HG02571 (cell line): Measurements from ENCODE around the gene CC2D1A.

ENCODE experiments used
- ATAC-seq: cut with Tn5 transposase; IDR thresholded peaks from one replicate; pipeline ENCODE4 v1.9.1; 2021; ENCODE audit warnings: mild to moderate bottlenecking, moderate library complexity; ENCODE audit not compliant: unreplicated experiment

The CC2D1A gene

GRCh38 chr19:13905634-13906520 lies at the start of gene CC2D1A, which contains the start of gene BRME1:
Gene CC2D1A, plus strand, starts transcription at chr19:13906201. Its CDS starts 241 bp downstream, at chr19:13906442.
Gene BRME1, minus strand, starts transcription at chr19:13906117. Its CDS starts 1,225 bp downstream, at chr19:13904892.
- peak; percentile 95 for ATAC-seq

- no peak for ATAC-seq
Observed at GRCh38 chr19:13856497-13856896, 49.5 kb upstream of the CC2D1A start.

DNA sequence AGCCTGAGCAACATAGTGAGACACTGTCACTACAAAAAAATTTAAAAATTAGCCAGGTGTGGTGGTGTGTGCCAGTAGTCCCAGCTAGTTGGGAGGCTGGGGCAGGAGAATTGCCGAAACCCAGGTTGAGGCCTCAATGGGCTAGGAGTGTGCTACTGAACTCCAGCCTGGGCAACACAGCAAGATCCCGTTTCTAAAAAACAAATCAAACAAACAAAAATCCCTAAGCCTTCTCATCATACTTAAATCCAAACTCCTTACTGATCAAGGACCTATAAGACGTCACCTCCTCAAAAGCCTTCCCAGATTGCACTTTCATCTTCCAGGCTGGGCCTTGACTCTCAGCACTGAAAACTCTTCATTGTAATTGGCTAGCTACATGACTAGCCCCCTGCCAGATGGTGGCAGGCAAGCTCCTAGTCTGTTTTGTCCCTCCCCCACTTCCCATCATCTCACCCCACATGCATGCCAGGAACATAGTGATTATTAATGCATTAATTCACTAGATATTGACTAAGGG lies 46.6 kb upstream of the CC2D1A start:
- no peak for ATAC-seq

DNA sequence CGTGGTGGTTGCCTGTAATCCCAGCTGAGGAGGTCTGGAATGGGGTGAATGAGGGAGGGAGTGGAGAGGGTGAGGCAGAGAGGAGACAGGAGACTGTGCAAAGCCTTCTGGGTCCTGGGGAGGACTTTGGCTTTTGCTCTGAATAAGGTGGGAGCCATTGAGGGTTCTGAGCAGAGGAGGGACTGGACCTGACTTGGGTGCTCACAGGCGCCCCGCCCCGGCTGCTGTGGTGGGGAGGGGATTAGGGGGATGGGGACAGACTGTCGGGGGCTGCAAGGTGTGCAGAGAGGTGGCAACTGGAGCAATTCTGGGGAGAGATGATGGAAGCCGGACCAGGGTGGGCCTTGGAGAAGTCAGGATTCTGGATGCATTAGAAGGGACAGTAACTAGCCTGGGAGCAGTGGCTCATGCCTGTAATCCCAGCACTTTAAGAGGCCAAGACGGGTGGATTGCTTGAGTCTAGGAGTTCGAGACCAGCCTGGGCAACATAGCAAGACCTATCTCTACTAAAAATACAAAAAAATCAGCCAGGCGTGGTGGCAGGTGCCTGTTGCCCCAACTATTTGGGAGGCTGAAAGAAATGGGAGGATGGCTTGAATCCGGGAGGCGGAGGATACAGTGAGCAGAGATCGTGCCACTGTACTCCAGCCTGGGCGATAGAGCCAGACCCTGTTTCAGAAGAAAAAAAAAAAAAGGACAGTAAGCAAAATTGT lies 45.2 kb upstream of the CC2D1A start:
- no peak for ATAC-seq

DNA sequence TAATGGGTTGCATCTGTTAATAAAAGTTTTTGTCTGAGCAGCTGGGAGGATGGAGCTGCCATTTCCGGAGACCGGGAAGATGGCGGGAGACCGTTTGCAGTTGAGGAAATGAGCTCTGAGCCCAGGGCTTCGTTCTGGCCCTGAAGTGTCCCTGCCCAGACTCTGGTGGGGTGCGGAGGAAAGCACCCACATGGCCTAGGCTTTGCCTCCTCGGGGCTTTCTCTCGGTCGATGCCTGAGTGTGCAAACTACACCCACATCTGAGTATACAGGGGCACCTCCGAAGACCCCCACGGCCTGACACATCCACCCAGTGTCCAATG lies 44.6 kb upstream of the CC2D1A start:
- ATAC-seq, result peak; percentile 29

DNA sequence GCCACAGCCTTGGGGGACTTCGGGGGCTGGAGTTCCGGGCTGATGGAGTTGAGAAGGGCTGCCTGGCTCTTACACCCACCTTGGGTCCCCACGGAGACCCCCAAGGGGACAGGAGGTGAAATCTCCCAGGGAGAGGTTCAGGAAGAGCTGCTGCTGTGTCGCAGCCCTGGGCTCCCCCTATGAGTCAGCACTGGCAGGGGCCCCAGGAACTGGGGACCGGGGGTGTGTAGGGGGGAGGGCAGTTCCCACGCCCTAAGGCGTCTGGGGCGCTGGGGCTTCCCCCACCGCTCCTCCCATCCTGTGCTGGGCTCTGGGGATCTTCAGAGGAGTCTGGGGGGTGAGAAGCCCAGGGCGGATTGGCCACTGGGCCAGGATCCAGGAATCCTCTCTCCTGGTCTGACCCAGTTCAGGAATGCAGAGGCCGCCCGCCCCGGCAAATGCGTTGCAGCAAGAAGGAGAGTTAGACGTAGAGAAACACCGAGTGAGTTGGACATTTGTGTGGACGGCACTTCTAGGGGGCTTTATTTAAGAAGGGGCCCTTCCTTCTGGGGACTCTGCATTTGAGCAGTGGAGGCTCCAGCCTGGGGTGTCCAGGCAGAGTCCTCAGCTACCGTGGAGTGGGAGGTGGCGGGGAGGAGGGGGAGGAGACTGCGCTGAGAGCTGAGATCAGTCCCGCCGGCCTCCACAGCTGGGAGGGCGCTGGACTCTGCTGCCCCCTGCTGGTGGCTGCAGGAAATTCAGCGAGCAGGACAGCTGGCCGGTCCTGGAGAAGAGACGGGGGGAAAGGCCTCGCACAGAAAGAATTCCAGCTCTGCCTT lies 44.1 kb upstream of the CC2D1A start:
- peak; percentile 67 for ATAC-seq

- no peak for ATAC-seq
Observed at GRCh38 chr19:13864046-13864666, 41.8 kb upstream of the CC2D1A start.

GRCh38 chr19:13864667-13865570 lies 41.1 kb upstream of the CC2D1A start:
- ATAC-seq, result no peak

GRCh38 chr19:13865571-13866462 lies 40.2 kb upstream of the CC2D1A start:
- ATAC-seq, result no peak

- ATAC-seq, result no peak
Observed at GRCh38 chr19:13866463-13867046, 39.4 kb upstream of the CC2D1A start.

DNA sequence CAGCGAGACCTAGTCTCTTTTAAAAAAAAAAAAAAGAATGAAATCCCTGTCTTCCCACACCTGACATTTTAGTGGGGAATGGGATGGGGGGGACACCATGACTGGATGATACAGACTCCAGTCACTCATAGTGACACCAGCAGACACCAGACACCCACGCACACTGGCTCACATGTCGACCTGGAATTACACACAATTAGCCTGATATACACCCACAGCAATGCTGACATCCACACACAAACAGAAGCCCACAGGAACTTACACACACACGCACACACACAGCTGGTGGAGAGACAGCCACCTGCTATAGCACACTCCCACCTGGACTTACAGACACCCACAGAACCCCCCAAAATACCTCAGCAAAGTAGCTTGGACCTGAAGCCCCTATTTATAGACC lies 37.3 kb upstream of the CC2D1A start:
- no peak for ATAC-seq

- ATAC-seq, result no peak
Observed at GRCh38 chr19:13869281-13869680, 36.7 kb upstream of the CC2D1A start.

GRCh38 chr19:13870873-13871272 lies 35.1 kb upstream of the CC2D1A start:
- no peak for ATAC-seq

DNA sequence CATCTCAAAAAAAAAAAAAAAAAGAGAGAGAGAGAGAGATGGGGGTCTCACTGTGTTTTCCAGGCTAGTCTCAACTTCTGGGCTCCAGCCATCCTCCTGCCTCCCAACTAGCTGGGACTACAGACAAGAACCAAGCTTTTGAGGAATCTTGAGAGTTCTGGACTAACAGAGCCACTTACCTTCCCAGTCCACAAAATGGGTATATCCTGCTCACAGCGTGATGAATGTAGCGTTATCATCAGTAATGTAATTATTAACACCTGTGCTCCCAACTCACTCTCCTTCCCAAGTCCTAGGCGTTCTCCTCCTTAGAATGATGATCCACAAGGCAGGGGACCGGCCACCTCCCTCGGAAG lies 33.7 kb upstream of the CC2D1A start:
- no peak for ATAC-seq

DNA sequence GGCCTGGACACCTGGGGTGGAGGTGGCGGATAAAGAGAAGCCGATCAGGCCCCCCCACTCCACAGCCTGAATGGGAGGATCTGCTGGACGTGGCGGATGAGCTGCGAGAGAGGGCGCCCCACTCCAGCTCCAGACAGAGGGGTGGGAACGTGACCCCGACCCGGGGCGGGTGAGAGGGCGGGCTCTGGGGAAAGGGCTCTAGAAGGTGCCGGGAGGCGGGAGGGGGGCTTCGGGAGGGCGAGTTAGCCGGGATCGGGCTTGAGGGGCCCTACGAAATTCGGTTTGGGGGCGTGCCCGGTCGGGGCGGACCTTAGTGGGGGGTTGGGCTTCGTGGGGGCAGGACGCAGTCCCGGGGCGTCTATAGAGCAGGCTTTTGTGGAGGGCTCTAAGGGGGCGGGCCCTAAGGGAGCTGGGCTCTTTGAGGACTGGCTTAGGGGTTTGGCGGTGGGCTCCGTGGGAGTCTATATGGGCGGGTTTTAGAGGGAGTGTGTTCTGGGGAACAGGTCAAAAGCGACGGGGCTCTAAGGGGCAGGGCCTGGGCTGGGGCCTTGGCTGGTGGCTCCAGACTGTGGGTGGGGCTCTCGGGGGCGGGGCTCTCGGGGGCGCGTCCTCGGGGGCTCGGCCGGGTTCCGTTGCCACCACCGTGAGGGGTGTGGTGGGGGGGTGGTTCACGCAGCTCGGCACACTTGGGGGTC lies 33.2 kb upstream of the CC2D1A start:
- no peak for ATAC-seq

GRCh38 chr19:13873834-13874515 lies 32.0 kb upstream of the CC2D1A start:
- ATAC-seq, result no peak

DNA sequence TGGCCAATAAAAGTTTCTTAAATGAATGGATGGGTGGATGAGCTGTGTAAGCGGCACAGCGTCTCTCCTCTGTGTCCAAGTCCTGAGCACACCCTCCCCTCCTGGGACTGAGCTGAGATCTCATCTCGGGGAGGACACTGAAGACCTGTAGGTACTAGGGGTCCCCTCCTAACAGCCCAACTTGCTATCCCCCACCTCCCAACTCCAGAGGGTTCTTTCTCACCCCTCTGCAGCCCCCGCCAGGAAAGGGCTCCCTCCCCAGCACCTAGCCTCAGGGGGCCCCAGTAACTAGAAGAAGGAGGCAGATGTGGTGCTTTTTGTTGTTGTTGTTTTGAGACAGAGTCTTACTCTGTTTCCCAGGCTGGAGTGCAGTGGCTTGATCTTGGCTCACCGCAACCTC lies 30.2 kb upstream of the CC2D1A start:
- ATAC-seq, result no peak
